Measurements from ENCODE around the gene MAN2C1.

Gene MAN2C1

GRCh38 chr15:75380773-75381172 is 12.4 kb upstream of the MAN2C1 start:
- H3K4me3 ChIP-seq (ENCODE audit: low read depth, low read length) = no peak overlapping the region
- TF ChIP-seq, protein P1, sequence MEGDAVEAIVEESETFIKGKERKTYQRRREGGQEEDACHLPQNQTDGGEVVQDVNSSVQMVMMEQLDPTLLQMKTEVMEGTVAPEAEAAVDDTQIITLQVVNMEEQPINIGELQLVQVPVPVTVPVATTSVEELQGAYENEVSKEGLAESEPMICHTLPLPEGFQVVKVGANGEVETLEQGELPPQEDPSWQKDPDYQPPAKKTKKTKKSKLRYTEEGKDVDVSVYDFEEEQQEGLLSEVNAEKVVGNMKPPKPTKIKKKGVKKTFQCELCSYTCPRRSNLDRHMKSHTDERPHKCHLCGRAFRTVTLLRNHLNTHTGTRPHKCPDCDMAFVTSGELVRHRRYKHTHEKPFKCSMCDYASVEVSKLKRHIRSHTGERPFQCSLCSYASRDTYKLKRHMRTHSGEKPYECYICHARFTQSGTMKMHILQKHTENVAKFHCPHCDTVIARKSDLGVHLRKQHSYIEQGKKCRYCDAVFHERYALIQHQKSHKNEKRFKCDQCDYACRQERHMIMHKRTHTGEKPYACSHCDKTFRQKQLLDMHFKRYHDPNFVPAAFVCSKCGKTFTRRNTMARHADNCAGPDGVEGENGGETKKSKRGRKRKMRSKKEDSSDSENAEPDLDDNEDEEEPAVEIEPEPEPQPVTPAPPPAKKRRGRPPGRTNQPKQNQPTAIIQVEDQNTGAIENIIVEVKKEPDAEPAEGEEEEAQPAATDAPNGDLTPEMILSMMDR (IDR thresholded peaks at IDR 0.05; ENCODE audit: borderline replicate concordance, insufficient read depth, low read depth, low read length) = no peak

DNA sequence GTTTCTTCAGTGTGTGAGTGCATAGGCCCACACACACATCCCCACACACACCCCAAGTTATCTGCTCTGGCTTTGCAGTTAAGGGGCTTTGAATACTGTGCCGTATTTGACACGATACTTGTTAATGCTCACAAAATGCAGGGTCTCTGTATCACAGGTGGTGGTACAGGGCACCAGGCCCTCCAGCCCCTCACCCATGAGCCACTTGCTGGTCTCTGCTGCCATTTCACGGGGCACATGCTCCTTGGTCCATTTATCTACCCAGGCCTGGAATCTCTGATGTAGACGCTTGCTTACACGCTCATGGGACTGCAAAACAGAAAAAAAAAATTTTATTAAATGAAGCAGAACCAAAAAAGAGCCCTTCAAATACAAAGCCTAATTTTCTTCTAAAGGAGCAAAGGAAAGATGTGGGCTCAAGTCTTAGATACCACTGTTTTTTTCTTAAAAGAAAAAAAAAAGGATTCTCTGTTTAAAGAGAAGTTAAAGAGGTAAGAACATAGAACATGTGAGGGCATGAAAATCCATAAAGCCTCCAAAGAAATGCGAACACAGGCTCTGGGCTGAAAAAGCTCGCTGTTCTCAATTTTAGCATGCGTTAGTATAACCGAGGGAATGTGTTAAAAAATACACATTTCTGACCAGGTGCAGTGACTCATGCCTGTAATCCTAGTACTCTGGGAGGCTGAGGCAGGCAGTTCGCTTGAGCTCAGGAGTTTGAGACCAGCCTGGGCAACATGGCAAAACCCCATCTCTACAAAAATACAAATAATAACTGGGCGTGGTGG is 3.7 kb upstream of the MAN2C1 start:
- no peak overlapping the region for H3K4me3 ChIP-seq (ENCODE audit: low read depth, low read length)
- TF ChIP-seq, protein P1 (IDR thresholded peaks at IDR 0.05; ENCODE audit: borderline replicate concordance, insufficient read depth, low read depth, low read length) = no peak

DNA sequence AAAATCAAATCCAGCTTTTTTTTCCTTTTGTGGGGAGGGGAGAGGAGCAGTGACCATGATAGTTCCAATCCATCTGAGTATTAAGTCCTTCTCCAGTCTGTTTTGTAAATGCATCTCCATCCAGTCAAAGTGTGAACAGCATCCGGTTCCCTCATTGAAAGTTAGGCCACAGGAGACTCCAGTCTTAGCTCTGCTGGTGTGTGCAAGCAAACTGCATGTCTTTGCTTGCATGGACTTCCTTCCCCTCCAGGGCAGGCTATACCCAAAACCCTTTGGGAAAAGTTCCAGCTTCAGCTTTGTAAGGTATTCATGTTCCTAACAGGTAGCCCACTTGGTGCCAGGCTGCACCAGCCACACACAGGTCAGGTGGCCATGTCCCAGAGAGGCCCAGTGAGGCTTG is 3.1 kb upstream of the MAN2C1 start:
- TF ChIP-seq, protein P1 (IDR thresholded peaks at IDR 0.05; ENCODE audit: borderline replicate concordance, insufficient read depth, low read depth, low read length) = no peak
- no peak overlapping the region for H3K4me3 ChIP-seq (ENCODE audit: low read depth, low read length)

- TF ChIP-seq, protein P1 (IDR thresholded peaks at IDR 0.05; ENCODE audit: borderline replicate concordance, insufficient read depth, low read depth, low read length) = no peak
- no peak overlapping the region for H3K4me3 ChIP-seq (ENCODE audit: low read depth, low read length)
Measured at GRCh38 chr15:75369897-75370581, 1.6 kb upstream of the MAN2C1 start.

DNA sequence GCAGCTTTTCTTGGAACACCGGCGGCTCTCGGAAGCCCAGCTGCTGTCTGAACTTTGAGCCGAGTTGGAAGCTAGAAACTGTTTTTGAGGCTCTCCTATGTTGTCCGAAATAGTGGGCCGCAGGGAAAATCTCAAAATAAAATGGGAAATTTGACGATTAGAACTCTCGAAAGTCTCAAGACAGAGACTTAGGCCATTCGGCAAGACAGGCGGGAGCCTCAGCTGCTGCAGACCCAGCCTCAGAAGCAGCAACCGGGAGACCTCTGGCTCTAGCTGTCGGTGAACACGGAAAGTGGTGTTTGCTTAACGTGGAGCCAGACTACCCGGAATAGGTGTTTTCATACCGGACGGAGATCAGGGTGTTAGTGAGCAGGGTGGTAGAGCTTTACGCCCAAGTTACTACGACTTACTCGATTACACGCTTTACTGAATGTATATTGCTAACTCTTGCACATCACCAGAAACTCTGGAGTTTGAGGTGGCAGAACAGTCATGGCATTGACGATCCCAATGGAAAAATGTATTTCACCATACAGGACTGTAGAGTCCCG is 357 bp upstream of the MAN2C1 start:
- TF ChIP-seq, protein P1 (IDR thresholded peaks at IDR 0.05; ENCODE audit: borderline replicate concordance, insufficient read depth, low read depth, low read length) = no peak
- peak overlapping the region; percentile 93 for H3K4me3 ChIP-seq (ENCODE audit: low read depth, low read length)

- TF ChIP-seq, protein P1 (IDR thresholded peaks at IDR 0.05; ENCODE audit: borderline replicate concordance, insufficient read depth, low read depth, low read length) = no peak
- H3K4me3 ChIP-seq (ENCODE audit: low read depth, low read length) = peak overlapping the region; percentile 93
Measured at GRCh38 chr15:75367406-75367912, 948 bp downstream of the MAN2C1 start.

Data from GM12875 (cell line).